IMR-90 (cell line): ENCODE results near the gene TCF12.

ENCODE experiments used
- CEBPB ChIP-seq: IDR thresholded peaks from 2 replicates; pipeline ENCODE4 v1.6.1; 2012; ENCODE audit warnings: low read depth, low read length, improper control_type of control experiment
- CTCF ChIP-seq: conservative IDR thresholded peaks from 2 replicates; pipeline ENCODE4 v1.5.1; 2012; ENCODE audit warnings: mild to moderate bottlenecking, low read depth, low read length, improper control_type of control experiment
- MAFK ChIP-seq: IDR thresholded peaks from 2 replicates; pipeline ENCODE4 v1.6.1; 2012; ENCODE audit warnings: low read depth, low read length, improper control_type of control experiment
- POLR2A ChIP-seq: IDR thresholded peaks from 2 replicates; pipeline ENCODE4 v1.6.1; 2012; ENCODE audit warnings: mild to moderate bottlenecking, low read depth, low read length

DNA sequence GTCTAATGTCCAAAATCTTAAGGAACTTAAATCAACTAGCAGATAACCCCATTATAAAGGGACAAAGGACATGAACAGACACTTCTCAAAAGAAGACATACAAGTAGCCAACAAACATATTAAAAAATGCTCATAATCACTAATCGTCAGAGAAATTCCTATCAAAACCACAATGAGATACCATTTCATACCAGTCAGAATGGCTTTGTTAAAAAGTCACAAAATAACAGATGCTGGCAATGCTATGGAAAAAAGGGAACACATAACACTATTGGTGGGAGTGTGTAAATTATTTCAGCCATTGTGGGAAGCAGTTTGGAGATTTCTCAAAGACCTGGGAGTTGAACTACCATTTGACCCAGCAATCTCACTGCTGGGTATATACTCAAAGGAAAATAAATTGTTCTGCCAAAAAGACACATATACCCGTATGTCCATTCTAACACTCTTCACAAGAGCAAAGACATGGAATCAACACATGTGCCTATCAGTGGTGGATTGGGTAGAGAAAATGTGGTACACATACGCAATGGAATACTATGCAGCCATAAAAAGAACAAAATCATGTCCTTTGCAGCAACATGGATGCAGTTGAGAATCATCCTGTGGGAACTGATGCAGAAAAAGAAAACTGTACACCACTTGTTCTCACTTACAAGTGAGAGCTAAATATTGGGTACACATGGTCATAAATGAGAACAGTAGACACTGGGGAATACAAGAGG, 78.5 kb downstream of the TCF12 start:
- no peak for TF ChIP-seq MAFK
- no peak for TF ChIP-seq CTCF
- no peak for TF ChIP-seq POLR2A
- no peak for TF ChIP-seq CEBPB
